PC-3 (cell line): Measurements from ENCODE around the gene CLUH. TPM values are rescaled to one million over a fixed set of nuclear protein-coding genes. Genes with fewer than 3 reads are reported as not detected.
A peak's percentile ranks its signal among the peaks of the same experiment; 100 is the strongest.

Experiments
- ATAC-seq: fragments of 200-7000 bp; cut with Tn5 transposase; 2 replicates; pipeline ENCODE4 v1.9.1; 2020; ENCODE audit warnings: mild to moderate bottlenecking, moderate library complexity
- BruUV-seq: library from RNA; stranded (reverse); fragments of 400-500 nt; replicated peaks from 2 replicates; lab custom pipeline; 2021; lab: Mats Ljungman, UMichigan
- CTCF ChIA-PET: fragments of 300-600 bp; sonication (Branson Sonifier 250); formaldehyde crosslinking; loops from one replicate; lab custom pipeline; 2022; ENCODE audit warnings: antibody characterized with exemption; lab: Charles Lee
- POLR2A ChIA-PET: fragments of 300-600 bp; sonication (Branson Sonifier 250); formaldehyde crosslinking; loops from one replicate; lab custom pipeline; 2022; ENCODE audit warnings: antibody characterized with exemption; ENCODE audit not compliant: unreplicated experiment; lab: Charles Lee
- DNase-seq: peaks from one replicate; pipeline ENCODE4 v3.0.0-alpha.2; 2015
- H2AFZ ChIP-seq: fragments of 300-600 bp; sonication (generic); 2 replicates; pipeline ENCODE4 v1.6.0; 2016; ENCODE audit warnings: antibody characterized with exemption, low read length
- H3F3A ChIP-seq: fragments of 300-600 bp; sonication (generic); one replicate; pipeline ENCODE4 v1.6.0; 2017; ENCODE audit warnings: antibody characterized with exemption, low read length, control low read depth, mild to moderate bottlenecking; ENCODE audit not compliant: unreplicated experiment
- H3K27ac ChIP-seq: fragments of 300-600 bp; sonication (generic); 2 replicates; pipeline ENCODE4 v1.5.1; 2016; ENCODE audit warnings: mild to moderate bottlenecking, low read length
- H3K27me3 ChIP-seq: fragments of 300-600 bp; sonication (generic); 2 replicates; pipeline ENCODE4 v1.6.1; 2016; ENCODE audit warnings: low read length, mixed read lengths
- H3K36me3 ChIP-seq: fragments of 300-600 bp; sonication (generic); 2 replicates; pipeline ENCODE4 v1.6.1; 2016; ENCODE audit warnings: low read depth, mixed run types, low read length, mixed read lengths
- H3K4me1 ChIP-seq: fragments of 300-600 bp; sonication (generic); 2 replicates; pipeline ENCODE4 v1.5.1; 2016; ENCODE audit warnings: low read length; ENCODE audit not compliant: insufficient read depth
- H3K4me2 ChIP-seq: fragments of 300-600 bp; sonication (generic); 2 replicates; pipeline ENCODE4 v1.6.0; 2016; ENCODE audit warnings: low read length
- H3K4me3 ChIP-seq: fragments of 300-600 bp; sonication (generic); 2 replicates; pipeline ENCODE4 v1.5.1; 2016; ENCODE audit warnings: mild to moderate bottlenecking, low read length, mixed read lengths
- H3K79me2 ChIP-seq: fragments of 300-600 bp; sonication (generic); 2 replicates; pipeline ENCODE4 v1.6.1; 2017; ENCODE audit warnings: low read length, mixed read lengths
- H3K9ac ChIP-seq: fragments of 300-600 bp; sonication (generic); 2 replicates; pipeline ENCODE4 v1.6.0; 2016; ENCODE audit warnings: mild to moderate bottlenecking, low read length
- H3K9me2 ChIP-seq: fragments of 300-600 bp; sonication (generic); replicated peaks from 2 replicates; pipeline ENCODE4 v1.6.1; 2016; ENCODE audit warnings: mixed run types, low read length, mixed read lengths
- H3K9me3 ChIP-seq: fragments of 300-600 bp; sonication (generic); 2 replicates; pipeline ENCODE4 v1.6.1; 2016; ENCODE audit warnings: low read length, mixed read lengths
- H4K20me1 ChIP-seq: fragments of 300-600 bp; sonication (generic); 2 replicates; pipeline ENCODE4 v1.6.1; 2016; ENCODE audit warnings: low read length, mixed read lengths
- EZH2 ChIP-seq: fragments of 300-600 bp; sonication (generic); IDR thresholded peaks from one replicate; pipeline ENCODE4 v1.6.1; 2017; ENCODE audit warnings: antibody characterized with exemption, mild to moderate bottlenecking, low read length; ENCODE audit not compliant: unreplicated experiment
- EZH2phosphoT487 ChIP-seq: fragments of 300-600 bp; sonication (generic); IDR thresholded peaks from 2 replicates; pipeline ENCODE4 v1.6.1; 2018; ENCODE audit warnings: mild to moderate bottlenecking, antibody characterized with exemption, low read length, borderline replicate concordance
- intact Hi-C: fragments of 100-400 bp; cut with micrococcal nuclease; formaldehyde crosslinking; loops from 2 replicates; pipeline ENCODE4 v1.9.0; 2023
- total RNA-seq: library from RNA; depleted of rRNA; stranded (reverse); fragments of >200 nt; gene quantifications from 2 replicates; pipeline ENCODE4 v1.2.3, GENCODE V29; 2014
- TF ChIP-seq, protein P1 (sequence below): fragments of 300-600 bp; sonication (generic); conservative IDR thresholded peaks from 2 replicates; pipeline ENCODE4 v1.5.1; 2017; ENCODE audit warnings: antibody characterized with exemption, low read depth, mild to moderate bottlenecking, low read length

The CLUH gene
- total RNA-seq, 1 experiment from 2014 or later = 108 TPM

DNA sequence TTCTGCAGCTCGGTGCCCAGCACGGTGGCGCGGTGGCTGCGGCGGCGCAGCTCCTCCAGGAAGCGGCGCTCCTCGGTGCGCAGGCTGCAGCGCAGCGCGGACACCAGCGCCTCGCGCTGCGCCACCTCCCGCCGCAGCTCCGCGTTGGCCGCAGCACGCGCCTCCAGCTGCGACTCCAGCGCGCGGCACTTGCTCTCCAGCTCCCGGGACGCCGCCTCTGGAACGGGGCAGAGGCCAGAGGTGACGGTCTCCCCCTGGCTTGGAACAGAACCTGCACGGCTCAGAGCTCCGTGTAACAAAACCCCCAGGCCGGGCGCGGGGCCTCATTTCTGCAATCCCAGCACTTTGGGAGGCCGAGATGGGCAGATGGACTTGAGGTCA, 13.2 kb upstream of the CLUH start:
- H3K27me3 ChIP-seq = no peaks in the 10 kb centered on the region
- no peak overlapping the region for H3K9ac ChIP-seq
- H3K4me1 ChIP-seq = no peaks in the 10 kb centered on the region
- H3K36me3 ChIP-seq = no peaks in the 10 kb centered on the region
- H3K4me2 ChIP-seq = peak overlapping the region; percentile 22; the same call in 1 of the 2 replicates
- H4K20me1 ChIP-seq = no peaks in the 10 kb centered on the region
- CTCF ChIA-PET = no interaction called here
- TF ChIP-seq EZH2phosphoT487 = no peak
- DNase-seq (peak; percentile 22), ATAC-seq (peak; percentile 60)
- no peak overlapping the region for H2AFZ ChIP-seq
- H3K79me2 ChIP-seq = 0 out of 2 replicates have a peak, but pooled peaks cover 4% of the 10 kb centered on the region
- H3K27ac ChIP-seq = no peak overlapping the region
- H3K9me3 ChIP-seq = no peaks in the 10 kb centered on the region
- POLR2A ChIA-PET = no interaction called here
- no TSS peak for BruUV-seq
- H3K4me3 ChIP-seq = peak overlapping the region; percentile 15; the same call in 1 of the 2 replicates
- no peaks in the 10 kb centered on the region for H3K9me2 ChIP-seq
- H3F3A ChIP-seq = no peaks in the 10 kb centered on the region
- intact Hi-C loops = no loop called here

DNA sequence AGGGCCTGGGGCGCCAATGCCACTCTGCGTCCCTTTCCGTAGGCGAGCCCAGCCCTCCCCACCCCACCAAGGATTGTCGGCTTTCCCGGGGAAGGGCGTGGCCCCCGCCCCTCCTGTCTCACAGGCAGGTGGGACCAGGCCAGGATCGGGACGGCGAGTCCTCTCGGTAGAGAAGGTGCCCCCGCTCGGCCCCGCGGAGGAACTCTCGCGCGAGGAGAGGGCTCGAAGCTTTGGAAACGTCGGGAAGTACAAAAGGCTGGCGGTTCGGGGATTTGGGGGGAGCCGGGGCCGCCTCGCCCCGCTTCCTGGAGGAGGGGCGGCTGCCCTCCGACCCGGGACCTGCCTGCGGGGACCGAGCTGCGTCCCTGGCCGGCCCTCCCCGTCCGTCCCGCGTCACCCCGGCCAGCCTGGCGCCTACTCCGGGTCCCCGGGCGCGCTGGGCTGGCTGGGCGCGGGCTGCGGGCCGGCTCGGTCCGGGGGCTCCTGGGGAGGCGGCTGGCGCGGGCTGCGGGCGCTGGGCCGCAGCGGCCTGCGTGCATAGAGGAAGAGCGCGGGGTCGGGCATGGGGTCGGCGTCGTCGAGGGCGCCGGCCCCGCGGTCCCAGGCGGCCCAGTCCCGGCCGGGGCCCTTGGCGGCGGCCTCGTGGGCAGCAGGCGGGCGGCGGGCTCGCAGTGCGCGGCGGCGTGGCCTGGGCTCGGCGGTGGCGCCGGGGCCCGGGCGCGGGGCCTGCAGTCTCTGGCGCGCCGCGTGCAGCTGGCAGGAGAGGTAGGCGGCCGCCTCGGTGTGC, 12.6 kb upstream of the CLUH start:
- intact Hi-C loops = no loop called here
- Histone ChIP-seq H3F3A (no peaks in the 10 kb centered on the region), H2AFZ (no peak overlapping the region), H3K4me1 (no peaks in the 10 kb centered on the region), H3K27me3 (no peaks in the 10 kb centered on the region), H3K79me2 (0 out of 2 replicates have a peak, but pooled peaks cover 4% of the 10 kb centered on the region), H3K27ac (no peak overlapping the region), H3K4me2 (peak overlapping the region; percentile 39; the same call in 1 of the 2 replicates), H4K20me1 (no peaks in the 10 kb centered on the region), H3K4me3 (no peak overlapping the region), H3K36me3 (no peaks in the 10 kb centered on the region), H3K9ac (no peak overlapping the region), H3K9me3 (no peaks in the 10 kb centered on the region), H3K9me2 (no peaks in the 10 kb centered on the region)
- ChIA-PET POLR2A (interaction anchor here (0.5 kb wide), 1 partner anchor 10 kb away, joined by 9 read pairs; no protein-coding TSS in a partner anchor), CTCF (no interaction called here)
- TF ChIP-seq EZH2 = no peak
- no peak for TF ChIP-seq EZH2phosphoT487
- TF ChIP-seq, protein P1, sequence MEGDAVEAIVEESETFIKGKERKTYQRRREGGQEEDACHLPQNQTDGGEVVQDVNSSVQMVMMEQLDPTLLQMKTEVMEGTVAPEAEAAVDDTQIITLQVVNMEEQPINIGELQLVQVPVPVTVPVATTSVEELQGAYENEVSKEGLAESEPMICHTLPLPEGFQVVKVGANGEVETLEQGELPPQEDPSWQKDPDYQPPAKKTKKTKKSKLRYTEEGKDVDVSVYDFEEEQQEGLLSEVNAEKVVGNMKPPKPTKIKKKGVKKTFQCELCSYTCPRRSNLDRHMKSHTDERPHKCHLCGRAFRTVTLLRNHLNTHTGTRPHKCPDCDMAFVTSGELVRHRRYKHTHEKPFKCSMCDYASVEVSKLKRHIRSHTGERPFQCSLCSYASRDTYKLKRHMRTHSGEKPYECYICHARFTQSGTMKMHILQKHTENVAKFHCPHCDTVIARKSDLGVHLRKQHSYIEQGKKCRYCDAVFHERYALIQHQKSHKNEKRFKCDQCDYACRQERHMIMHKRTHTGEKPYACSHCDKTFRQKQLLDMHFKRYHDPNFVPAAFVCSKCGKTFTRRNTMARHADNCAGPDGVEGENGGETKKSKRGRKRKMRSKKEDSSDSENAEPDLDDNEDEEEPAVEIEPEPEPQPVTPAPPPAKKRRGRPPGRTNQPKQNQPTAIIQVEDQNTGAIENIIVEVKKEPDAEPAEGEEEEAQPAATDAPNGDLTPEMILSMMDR = no peak
- peak; percentile 46 for DNase-seq
- no TSS peak for BruUV-seq
- peak; percentile 64 for ATAC-seq

DNA sequence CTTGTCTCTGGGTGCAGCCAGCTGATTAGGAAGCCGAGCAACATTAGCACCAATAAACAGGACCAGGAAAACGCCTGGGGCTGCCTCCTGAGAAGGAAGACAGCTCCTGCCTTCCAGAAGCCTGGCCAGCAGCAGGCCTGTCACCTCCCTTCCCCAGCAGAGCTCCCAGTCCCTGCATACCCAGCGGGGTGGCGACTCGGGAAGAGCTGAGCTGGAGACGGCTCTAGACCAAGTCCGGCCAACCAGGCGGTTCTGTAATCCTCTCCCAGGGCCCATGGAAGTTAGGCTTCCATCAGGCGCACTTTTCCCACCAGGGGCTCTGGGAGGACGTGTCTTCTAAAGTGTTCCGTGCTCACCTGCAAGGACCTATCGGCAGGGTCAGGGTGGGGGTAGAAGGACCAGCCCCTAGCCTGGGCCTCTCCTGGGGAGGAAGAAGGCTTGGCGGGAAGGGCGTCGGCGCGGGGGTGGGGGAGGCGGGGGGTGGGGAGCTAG, 12.0 kb upstream of the CLUH start:
- H3K36me3 ChIP-seq = no peaks in the 10 kb centered on the region
- H3K79me2 ChIP-seq = 0 out of 2 replicates have a peak, but pooled peaks cover 4% of the 10 kb centered on the region
- no peaks in the 10 kb centered on the region for H4K20me1 ChIP-seq
- no peaks in the 10 kb centered on the region for H3K9me3 ChIP-seq
- intact Hi-C loops = no loop called here
- peak overlapping the region; percentile 33; the same call in 1 of the 2 replicates for H3K4me2 ChIP-seq
- H2AFZ ChIP-seq = 0 out of 2 replicates have a peak overlapping the region, but pooled peaks have one; percentile 20
- POLR2A ChIA-PET = interaction anchor here (0.5 kb wide), 1 partner anchor 11 kb away, joined by 9 read pairs; no protein-coding TSS in a partner anchor
- H3K27ac ChIP-seq = no peak overlapping the region
- TF ChIP-seq, protein P1 = no peak
- no peak for TF ChIP-seq EZH2
- TF ChIP-seq EZH2phosphoT487 = no peak
- peak; percentile 32 for DNase-seq
- no peaks in the 10 kb centered on the region for H3K9me2 ChIP-seq
- H3K4me3 ChIP-seq = 0 out of 2 replicates have a peak overlapping the region, but pooled peaks have one; percentile 16
- no peak overlapping the region for H3K9ac ChIP-seq
- CTCF ChIA-PET = no interaction called here
- H3F3A ChIP-seq = no peaks in the 10 kb centered on the region
- H3K4me1 ChIP-seq = no peaks in the 10 kb centered on the region
- no peaks in the 10 kb centered on the region for H3K27me3 ChIP-seq
- peak; percentile 50 for ATAC-seq
- BruUV-seq = no TSS peak
